Posterior vena cava (tissue), 2 donors: Measurements from ENCODE around the gene PLPPR3. TPM values are rescaled to one million over a fixed set of nuclear protein-coding genes. Genes with fewer than 3 reads are reported as not detected.

ENCODE experiments used
- DNase-seq: peaks from one replicate; pipeline ENCODE4 v3.0.0-alpha.2; 2020; ENCODE audit warnings: low spot score
- intact Hi-C, 2 donors: fragments of 100-400 bp; cut with DNase I; formaldehyde crosslinking; loops; one replicate each; pipeline versions ENCODE4 v1.14.1 to v1.14.2; 2022 to 2023
- total RNA-seq, 2 donors: library from RNA; stranded (reverse); fragmentation: NEBNext Ultra II Directional; extraction: Animal tissue kit (Norgen Biotek cat#: 25700); gene quantifications; one replicate each; pipeline ENCODE4 v1.2.1, GENCODE V29; 2021
- donor health status: DM: yes; HTN: yes; CAD: no.
- donor health status: DM: yes; HTN: yes; CAD: no.

PLPPR3 gene
- total RNA-seq, 2 donors from 2014 or later, result not detected

GRCh38 chr19:813219-814151 is 8.3 kb downstream of the PLPPR3 start:
- no peak for DNase-seq
- intact Hi-C loops, result no loop called here

GRCh38 chr19:812747-813218 is 9.0 kb downstream of the PLPPR3 start:
- intact Hi-C loops, result no loop called here
- DNase-seq, result no peak

- DNase-seq, result no peak
- intact Hi-C loops, result no loop called here
Measured at GRCh38 chr19:812049-812746, 9.6 kb downstream of the PLPPR3 start.

- intact Hi-C loops, result no loop called here
- DNase-seq, result no peak
Measured at GRCh38 chr19:811506-812048, 10.2 kb downstream of the PLPPR3 start.

GRCh38 chr19:810883-811489 is 10.8 kb downstream of the PLPPR3 start:
- peak; percentile 70 for DNase-seq
- intact Hi-C loops, result no loop called here

GRCh38 chr19:810077-810855 is 11.5 kb downstream of the PLPPR3 start:
- intact Hi-C loops, result no loop called here

GRCh38 chr19:808423-808775 is 13.4 kb downstream of the PLPPR3 start:
- intact Hi-C loops, result no loop called here
- DNase-seq, result no peak

More at GRCh38 chr19:810077-810855, 11.5 kb downstream of the PLPPR3 start:
- peak; percentile 80 for DNase-seq

GRCh38 chr19:807627-808422 is 13.9 kb downstream of the PLPPR3 start:
- DNase-seq, result no peak
- intact Hi-C loops, result no loop called here

GRCh38 chr19:806815-807421 is 14.8 kb downstream of the PLPPR3 start:
- no peak for DNase-seq
- intact Hi-C loops, result no loop called here

GRCh38 chr19:805600-806550 is 15.9 kb downstream of the PLPPR3 start:
- intact Hi-C loops, result no loop called here
- DNase-seq, result no peak

GRCh38 chr19:805166-805551 is 16.6 kb downstream of the PLPPR3 start:
- intact Hi-C loops, result no loop called here
- DNase-seq, result no peak

- intact Hi-C loops, result no loop called here
- peak; percentile 64 for DNase-seq
Measured at GRCh38 chr19:804419-805165, 17.2 kb downstream of the PLPPR3 start.

- intact Hi-C loops, result no loop called here
Measured at GRCh38 chr19:803686-804418, 17.9 kb downstream of the PLPPR3 start.

GRCh38 chr19:803099-803561 is 18.6 kb downstream of the PLPPR3 start:
- DNase-seq, result peak; percentile 80
- intact Hi-C loops, result no loop called here

More at GRCh38 chr19:803686-804418, 17.9 kb downstream of the PLPPR3 start:
- DNase-seq, result peak; percentile 67

- intact Hi-C loops, result no loop called here
- DNase-seq, result peak; percentile 68
Measured at GRCh38 chr19:802498-803098, 19.2 kb downstream of the PLPPR3 start.
